HPDE6-E6E7 (cell line): ENCODE measurements around the gene CNTNAP2.

ENCODE experiments used
- DNase-seq: peaks from one replicate; pipeline ENCODE4 v3.0.0; 2011; ENCODE audit warnings: missing footprints; ENCODE audit errors: extremely low spot score

CNTNAP2 gene

DNA sequence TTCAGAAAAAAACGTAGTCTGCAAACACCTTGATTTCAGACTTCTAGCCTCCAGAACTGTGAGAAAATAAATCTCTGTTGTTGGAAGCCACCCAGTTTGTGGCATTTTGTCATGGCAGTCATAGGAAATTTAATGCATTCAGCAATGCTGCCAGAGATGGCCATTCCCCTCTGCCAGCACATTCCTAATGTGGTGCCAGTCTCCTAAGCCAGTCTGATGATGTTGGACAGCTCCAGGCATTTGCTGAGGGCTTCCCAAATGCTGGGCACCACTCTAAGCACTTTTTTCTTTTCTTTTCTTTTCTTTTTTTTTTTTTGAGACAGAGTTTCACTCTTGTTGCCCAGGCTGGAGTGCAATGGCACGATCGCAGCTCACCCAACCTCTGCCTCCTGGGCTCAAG lies 1807.2 kb downstream of the CNTNAP2 start:
- DNase-seq, result no peak

DNA sequence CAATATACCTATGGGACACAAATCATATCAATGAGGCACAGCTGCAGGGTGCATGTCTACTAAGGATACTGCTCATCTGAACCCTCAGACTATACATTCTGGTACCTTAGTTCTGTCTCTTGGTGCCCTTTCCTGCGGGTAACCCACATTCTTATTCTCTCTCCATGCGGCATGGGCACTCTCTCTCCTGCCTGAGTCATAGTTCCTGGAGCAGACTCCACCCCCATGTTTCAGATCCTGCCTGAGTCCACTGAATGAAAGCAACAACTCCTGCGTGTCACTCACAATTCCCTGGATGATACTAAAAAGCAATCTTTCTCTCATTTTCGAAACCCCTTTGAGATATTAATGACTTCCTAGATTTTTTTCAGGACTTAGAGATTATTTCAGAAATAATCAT lies 1820.8 kb downstream of the CNTNAP2 start:
- DNase-seq, result no peak

DNA sequence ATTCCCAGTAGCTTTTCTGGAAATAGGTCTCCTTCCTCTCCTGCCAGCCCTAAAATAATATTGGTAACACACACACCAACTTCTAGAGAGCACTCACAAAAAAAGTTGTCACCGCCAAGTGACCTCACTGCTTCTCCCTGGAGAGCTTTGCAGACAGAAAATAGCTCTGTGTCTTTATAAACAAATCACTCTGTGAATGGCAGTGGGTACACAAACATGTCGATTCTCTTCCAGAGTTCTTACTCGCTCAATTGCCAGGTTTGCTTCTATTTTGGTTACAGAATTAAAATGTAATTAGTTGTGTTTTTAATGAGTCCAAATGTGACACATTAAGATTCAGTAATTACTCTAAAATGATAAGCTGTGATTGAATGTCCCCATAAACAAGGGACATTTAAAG lies 1824.8 kb downstream of the CNTNAP2 start:
- no peak for DNase-seq

DNA sequence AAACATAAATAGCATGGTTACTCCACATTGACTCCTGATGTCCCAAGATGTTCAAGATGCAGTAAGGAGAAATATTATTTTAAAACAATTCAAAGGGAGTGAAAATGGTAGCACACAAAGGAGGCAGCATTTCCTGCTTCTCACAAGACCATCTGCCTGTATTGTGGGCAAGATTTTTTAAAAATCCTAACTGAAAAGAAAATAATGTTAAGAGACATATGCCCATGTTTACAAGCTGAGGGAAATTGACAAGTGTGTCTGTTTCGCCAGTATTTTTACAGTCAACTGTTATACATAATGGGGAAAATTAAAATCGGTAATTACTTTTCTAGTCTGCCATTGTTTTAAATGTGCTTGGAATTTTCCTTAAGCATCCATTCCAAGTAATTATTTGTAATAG lies 1827.7 kb downstream of the CNTNAP2 start:
- DNase-seq, result no peak

DNA sequence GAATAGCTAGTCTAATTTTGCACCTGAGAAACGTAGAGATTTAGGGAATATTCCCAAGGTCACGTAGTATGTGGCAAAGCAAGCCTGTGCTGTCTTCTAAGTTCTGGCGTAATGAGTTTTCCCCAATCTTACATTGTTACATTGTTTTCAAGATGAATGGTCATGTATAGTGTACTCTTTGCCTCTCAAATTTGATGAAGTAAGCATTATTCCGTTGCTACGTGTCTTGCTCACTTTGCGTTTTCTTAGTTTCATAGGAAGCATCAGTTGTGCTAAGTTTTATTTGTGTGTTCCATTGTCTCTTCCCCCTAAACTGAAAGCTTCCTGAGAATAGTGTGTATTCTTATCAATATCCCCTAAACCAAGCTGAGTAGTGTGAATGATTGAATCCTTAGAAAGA lies 1836.3 kb downstream of the CNTNAP2 start:
- no peak for DNase-seq

DNA sequence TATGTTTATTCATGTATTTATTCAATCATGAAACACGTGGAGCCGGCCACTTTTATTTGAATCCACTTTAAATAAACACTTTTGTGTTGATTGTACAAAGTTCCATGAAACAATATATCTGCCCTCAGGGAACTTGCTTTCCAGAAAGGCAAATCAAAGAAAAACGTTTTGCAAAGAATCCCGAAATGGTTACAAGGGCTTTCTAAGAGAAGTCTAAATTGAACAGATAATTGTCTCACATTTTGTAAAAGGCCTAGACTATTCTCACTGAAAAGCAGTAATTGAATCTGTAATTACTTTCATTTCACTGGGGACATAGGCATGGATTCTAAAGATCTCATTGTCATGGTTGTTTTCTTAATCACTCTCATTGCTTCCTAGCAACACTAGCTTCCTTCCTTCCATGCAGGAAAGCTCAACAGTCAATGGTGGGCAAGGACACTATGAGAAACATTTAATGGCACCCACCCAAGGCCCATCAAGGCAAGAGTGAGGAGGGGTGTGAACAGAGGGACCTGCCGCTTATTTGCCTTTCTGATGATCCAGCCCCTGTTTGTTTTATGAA lies 1851.5 kb downstream of the CNTNAP2 start:
- DNase-seq, result no peak

DNA sequence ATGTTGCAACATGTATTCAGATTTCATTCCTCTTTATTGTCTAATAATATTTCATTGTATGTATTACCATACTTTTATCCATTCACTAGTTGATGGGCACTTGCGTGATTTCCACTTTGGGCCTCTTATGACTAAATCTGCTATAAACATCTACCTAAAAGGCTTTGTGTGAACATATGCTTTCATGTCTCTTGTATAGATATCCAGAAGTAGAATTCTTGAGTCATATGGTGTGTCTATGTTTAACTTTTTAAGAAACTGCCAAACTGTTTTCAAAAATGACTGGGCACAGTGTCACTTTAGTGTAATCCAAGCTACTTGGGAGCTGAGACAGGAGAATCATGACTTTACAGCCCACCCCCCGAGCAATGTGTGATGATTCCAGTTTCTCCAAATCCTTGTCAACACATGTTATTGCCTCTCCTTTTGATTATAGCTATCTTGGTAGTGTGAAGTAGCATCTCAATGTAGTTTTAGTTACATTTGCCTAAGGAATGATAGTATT lies 1855.1 kb downstream of the CNTNAP2 start:
- DNase-seq, result no peak

DNA sequence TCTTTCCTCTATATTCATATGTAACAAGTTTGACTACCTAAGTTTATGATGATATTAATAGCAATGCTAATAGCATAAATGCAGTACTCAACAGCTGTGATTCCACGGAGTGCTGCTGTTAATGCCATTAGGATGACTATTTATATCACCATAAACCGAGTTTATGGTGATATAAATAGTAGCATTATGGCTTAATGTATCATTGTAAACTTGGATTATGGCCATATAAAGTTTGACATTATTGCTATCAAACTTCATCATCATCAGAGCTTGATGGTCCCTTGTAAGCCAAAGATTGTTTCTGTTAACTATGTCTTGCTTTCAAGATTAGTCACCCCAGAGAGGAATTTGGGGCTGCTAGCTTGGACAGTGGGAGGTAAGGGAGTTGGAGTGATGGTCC lies 1861.6 kb downstream of the CNTNAP2 start:
- DNase-seq, result no peak

DNA sequence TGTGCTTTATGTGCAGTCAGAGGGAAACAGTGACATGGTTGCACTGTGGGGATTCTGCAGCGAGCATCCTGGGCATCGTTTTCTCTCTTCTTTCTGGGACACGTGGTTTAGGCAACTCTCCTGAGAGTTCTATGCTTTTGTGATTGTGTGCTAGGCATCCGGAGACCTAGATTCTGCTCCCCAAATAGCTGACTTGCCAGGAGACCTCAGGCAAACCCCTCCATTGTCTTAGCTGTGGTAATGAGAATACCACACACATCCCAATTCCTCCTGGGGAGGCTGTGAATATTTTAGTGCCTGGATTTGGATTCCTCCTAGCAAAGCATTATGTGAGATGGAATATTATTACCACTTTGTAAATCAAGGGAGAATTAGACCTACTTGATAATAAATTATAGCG lies 1862.0 kb downstream of the CNTNAP2 start:
- DNase-seq, result no peak

DNA sequence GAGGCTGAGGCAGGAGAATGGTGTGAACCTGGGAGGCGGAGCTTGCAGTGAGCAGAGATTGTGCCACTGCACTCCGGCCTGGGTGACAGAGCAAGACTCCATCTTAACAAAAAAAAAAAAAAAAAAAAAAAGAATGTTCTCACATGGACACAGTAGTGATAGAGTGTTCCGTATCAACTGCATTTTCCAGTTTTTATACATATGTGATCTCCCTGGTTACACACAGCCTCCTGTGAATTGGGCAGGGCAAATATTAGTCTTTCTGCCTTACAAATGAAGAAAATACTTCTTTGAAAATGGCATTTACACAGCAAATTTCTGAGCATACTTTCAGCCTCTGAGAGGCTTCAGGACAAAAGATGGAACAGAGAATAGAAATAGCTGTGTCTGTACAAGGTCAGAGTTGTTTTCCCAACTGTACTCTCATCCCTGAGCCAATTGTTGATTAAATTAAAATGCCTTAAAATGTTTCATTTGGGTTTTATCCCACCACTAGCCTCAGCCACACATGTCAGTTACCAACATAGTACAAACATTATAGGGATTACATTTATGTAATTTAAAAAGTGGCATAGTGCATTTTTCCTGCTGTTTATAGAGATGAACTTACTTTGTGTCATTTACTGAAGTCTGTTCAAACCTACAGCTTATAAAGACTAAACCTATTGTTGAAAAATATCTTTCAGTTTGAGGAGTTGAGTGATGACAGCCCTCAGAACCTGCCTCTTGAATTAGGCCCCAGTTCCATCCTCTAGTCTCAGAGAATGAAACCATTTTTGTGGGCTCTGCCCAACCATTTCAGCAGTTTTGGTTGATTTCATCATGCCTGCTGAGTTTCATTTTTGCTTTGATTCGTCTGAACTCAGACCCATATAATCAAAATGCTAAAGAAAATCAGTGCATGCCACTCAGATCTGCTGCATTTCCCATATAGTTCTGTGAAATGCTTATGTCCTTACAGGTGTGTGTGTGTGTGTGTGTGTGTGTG lies 1864.5 kb downstream of the CNTNAP2 start:
- no peak for DNase-seq

DNA sequence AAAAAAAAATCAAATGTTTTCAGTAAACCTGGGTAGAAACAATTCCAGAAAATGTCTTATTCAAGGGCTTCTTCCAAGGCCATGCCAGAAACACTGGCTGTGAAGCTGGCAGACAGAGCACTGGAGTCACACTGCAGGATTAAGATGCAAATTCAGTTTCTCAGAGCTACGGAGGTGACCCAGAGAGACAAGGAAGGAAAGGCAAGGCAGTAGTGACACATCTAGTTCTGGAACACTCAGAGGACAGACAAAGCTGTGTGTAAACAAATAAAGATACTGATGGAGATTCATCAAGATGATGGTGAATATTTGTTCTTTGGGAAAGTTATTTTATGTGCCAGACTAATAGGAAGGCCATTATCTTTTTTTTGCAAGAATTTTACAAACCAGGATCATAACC lies 1865.7 kb downstream of the CNTNAP2 start:
- DNase-seq, result no peak

DNA sequence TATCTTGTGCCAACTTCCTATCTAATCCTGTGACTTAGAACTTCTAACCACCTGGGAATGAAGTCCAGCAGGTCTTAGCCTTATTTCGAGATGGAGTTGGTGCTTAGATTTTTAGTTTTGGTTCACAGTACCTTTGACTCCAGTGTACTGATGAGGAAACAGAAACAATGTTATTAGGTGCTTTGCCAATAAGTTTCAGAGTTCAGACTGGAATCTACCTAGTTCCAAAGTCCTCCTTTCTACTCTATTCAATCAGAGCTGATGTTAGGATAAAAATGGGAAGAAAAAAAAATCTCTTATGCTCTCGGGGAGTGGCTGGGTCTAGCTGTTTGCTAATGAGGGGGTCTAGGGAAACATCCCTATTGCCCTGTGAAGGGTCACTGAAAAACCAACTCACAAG lies 1867.7 kb downstream of the CNTNAP2 start:
- DNase-seq, result no peak

DNA sequence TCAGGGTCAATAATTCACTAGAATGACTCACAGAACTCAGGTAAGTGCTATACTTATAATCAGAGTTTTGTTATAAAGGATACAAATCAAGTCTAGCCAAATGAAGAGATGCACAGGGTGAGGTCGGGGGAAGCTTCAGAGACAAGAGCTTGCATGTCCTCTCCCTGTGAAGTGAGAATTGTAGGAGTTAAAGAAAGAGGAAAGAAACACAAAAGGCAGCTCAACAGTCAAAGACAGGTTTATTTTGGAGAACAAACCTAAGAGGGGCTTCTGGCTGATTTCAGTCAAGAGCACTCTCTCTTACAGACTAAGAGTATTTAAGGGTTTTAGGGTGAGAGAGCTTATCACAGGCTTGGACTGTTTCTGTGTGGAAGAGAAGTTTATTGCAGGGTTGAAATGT lies 1873.5 kb downstream of the CNTNAP2 start:
- no peak for DNase-seq

DNA sequence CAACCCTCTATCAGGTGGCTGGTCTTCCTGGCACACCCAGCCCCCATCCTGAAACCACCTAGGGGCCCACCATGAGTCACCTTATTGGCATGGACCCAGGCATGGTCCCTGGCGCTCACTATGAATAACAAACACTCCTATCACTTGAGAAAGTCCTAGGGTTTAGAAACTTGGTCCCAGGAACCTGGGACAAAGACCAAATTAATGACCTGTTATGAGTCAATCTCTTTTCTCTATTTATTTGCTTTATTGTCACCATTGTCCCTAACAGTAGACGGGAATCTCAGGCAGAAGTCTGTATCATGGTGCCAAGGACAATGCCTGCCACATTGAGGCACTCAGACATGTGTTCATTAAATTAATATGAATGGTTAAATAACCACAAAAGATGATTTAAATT lies 1874.3 kb downstream of the CNTNAP2 start:
- no peak for DNase-seq

DNA sequence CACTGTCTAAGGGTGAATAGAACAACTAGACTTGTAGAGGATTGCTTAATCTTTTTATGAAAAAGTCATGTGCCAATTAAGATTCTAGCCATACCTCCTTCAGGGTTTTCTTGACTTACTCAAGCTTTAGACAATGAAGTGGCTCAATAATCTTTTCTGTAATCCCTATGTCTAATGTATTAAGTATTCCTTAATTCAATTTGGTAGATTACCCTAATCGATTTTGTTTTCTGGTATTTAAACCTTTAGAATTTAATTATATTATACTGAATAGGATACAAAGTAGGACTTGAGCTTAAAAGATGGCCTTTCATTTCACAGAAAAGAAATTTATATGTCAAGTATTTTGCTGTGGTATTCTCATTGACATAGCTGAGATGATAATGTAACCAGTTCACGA lies 1876.1 kb downstream of the CNTNAP2 start:
- DNase-seq, result no peak

DNA sequence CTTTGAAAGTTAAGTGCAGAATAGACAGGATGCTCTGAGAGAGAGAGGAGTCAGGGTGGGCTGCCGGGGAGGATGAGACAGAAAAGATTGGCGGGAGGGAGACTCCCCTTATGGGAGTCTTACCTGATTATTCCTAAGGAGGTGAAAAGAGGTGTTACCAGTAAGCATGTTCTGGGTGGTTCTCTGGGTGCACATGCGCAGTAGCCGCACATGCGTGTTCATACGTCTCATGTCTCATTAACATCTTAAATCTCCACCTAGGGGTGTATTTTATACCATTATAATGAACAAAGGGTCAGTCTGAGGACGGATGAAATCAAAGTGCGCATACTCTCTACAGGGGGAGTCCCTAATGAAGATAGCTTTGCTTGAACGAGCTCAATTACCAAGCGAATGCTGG lies 1881.0 kb downstream of the CNTNAP2 start:
- DNase-seq, result no peak

DNA sequence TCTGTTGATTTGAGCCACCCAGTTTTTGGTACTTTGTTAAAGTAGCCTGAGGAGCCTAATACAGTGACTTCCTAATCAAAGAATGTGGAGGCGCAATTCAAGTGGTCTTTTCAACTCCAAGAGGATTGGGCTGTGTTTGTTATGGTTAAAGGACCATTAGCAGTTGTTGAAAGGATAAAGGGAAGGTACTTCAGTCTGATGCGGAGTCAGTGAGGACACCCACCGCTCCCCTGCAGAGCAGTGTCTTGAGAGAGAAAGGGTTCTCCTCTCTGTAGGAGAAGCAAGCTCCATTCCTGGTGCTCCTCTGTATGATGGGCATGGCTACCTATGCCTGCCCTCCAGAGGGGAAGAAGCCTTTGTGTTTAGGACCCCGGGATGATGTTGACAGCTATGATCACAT lies 1883.4 kb downstream of the CNTNAP2 start:
- DNase-seq, result no peak

DNA sequence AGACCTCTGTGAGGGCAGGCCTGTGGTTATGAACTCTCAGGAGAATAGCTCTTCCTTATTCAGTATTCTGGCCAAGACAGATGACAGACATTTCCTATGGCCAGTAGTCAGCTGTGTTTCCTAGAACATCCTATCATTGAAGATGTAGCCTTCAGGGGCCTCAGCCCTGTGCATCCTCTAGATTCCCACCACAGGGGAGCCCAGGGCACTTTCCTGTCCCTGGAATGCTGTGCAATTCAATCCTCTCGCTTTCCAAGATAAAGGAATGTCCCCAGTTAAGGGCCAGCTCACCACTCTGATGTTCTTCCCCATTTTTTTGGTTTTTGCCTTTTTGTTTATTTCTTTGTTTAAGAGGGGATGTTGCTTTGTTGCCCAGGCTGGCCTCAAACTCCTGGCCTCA lies 1895.2 kb downstream of the CNTNAP2 start:
- no peak for DNase-seq

DNA sequence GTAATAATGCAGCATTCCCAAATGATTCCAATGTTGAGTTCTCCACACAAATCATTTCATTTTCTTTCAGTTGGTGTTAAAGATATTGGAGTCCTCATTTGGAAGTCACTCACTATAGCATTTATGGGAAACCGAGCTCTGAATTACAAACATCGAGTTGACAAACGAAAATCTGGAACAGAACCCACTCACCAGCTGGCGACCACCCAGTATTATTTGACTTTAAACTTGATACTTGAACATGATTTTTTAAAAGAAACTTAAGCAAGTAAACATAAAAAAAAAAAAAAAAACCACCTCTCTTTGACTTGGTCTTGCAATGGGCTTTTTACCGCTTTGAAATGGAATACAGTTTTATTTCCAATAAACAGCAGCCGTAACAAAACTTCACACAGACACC lies 1897.4 kb downstream of the CNTNAP2 start:
- DNase-seq, result no peak

DNA sequence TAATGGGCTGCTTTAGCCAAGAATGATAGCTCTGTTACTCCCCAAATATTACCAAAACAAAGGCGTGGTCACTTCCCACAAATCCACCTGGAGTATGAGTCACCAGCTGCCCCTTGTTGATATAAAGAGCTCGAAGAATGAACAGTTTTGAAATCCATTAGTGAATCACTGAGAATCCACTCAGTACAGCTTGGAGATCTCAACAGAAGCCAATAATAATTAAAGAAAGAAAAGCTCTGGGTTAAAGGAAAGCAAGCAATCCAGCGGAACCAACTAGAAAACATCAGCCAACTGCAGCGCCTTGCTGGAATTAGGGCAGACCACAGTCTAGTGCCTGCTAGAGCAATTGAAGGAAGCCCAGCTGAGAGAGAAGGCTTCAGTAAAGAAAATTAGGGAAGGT lies 1897.9 kb downstream of the CNTNAP2 start:
- DNase-seq, result no peak

DNA sequence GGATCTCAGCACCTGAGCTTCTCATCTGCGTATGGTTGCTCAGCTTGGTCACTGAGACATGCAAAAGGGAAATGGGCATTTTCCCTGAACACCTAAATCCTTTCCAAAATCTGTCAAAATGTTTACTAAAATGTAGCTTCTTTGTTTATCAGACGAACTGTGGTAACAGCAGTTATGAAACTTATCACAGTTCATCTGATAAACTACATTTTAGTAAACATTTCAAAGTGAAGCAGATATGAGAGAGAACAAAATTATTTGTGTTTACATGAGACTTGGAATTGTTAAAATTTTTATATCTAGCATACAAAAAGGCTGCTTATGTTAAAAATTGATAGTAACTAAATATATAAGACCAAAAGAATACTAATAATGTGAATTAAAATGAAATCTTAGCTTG lies 1900.5 kb downstream of the CNTNAP2 start:
- DNase-seq, result no peak

DNA sequence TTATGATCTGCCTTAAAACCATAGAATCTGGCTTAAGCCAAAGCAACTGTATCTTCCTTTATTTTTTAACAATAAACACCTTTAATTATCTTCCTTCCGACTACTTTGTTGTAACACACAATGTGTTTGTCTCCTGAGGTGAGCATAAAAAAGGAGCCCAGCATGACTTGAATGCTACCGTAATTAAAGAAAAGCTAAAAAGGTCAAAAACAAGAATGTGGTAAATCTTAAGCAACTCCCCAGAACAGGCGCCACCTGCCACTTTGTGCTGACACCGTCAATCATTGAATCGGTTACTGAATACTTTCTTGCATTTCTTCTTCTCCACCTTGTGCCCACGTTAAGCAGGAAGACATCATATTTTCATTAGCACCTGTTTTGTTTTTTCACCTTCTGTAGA lies 1904.1 kb downstream of the CNTNAP2 start:
- DNase-seq, result no peak

DNA sequence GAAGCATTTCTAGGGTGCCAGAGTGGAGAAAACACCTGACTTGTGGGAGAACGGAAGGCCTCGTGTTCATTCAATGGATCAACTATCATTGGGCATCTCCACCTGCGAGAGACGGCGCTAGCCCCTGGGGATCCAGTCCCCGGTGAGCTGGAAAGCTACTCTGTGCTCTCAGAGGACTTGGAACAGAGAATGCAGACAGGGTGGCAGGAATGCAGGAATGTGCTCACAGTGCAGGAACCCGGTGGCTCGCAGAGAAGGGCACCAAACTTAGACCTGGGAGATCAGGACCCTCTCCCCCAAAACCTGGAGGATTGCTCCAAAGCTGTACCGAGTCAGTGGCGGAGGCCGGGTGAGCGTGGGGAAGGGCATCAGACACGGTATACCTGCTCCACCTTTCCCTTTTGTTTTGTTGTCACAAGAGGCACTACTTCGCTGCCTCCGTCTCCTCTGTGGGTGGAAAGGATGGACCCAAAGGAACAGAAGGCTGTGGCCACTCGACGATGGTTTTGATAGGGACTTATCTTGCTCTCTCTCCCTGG lies 1905.0 kb downstream of the CNTNAP2 start:
- no peak for DNase-seq
